IPS DF 4.7 (cell line): ENCODE results near the gene SLC25A29.
"Not testable (repeated sequence)": the region's sequence is repeated elsewhere in the genome, so short reads cannot be mapped to it uniquely, and the experiment has no call there.

Experiments used
- DNase-seq: peaks from one replicate; pipeline ENCODE4 v3.0.0-alpha.2; 2013; ENCODE audit warnings: low spot score; ENCODE audit errors: extremely low read depth

SLC25A29 gene

DNA sequence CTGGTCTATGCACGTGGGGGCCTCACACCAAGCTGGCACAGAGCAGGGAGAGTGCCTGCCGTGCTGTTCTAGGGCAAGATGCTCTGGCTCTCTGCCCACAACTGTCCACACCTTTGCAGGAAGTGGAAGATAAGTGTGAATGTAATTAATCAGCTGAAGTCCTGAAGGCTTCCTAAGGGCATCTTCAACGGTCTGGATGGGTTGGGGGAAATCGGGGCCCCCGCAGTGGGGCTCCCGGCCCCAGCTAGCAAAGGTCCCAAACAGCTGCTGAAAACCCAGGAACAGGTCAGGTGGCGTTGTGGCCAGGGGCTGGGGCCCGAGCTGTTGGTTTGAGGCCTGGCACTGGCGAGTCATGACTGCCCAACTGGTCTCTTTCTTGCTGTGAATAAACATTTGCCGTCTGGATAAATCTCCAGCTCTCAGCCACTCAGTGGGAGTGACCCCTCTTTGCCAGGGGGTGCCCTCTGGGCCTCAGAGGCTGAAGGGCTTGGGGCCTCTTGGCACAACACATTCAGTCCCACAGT lies 6.7 kb upstream of the SLC25A29 start:
- DNase-seq = no peak

DNA sequence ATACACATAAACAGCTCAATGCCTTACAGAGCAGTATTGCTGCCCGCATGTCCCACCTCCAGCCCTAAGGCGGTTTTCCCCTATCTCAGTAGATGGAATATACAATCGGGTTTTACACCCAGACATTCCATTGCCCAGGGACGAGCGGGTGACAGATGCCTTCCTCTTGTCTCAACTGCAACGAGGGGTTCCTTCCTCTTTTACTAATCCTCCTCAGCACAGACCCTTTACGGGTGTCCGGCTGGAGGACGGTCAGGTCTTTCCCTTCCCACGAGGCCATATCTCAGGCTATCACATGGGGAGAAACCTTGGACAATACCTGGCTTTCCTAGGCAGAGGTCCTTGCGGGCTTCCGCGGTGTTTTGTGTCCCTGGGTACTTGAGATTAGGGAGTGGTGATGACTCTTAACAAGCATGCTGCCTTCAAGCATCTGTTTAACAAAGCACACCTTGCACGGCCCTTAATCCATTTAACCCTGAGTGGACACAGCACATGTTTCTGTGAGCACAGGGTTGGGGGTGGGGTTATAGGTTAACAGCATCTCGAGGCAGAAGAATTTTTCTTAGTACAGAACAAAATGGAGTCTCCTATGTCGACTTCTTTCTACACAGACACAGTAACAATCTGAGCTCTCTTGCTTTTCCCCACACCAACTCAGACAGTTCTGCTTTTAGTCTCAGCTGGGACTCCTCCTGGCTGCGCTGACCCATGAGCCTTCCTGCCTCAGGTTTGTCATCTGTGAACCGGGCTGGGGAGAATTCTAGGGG lies 6.0 kb upstream of the SLC25A29 start:
- DNase-seq = not testable (repeated sequence)

DNA sequence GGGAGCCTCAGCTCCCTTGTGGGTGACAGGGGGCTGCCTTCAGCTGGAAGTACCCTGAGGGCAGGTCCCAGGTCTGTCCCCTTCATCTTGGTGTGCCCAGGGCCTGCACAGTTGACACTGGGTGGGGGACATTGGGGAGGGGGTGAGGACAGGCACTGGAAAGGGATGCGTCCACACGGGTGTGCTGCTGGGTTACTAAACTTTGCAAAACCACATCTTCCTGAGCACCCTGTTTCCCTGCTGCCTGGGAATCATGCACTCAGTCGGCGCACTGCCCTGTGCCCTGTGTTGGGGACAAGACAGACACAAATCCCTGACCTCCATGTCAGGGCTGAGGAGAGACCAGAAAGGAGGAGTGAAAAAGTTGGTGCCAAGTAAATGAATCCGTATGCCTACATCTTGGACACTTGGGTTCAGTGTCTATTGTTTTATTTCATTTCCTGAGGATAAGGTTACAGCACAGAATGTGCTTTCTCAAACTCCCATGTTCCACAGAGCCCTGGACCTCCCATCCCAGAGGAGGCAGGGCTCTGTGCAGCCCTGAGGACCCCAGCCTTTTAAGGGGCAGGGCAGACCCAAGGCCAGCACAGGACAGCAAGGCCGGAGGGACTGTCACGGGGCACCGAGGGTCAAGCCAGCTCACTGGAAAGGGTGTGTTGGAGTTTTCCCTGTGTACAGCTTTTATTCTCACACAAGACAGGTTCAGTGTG lies 2.9 kb upstream of the SLC25A29 start:
- DNase-seq = no peak

DNA sequence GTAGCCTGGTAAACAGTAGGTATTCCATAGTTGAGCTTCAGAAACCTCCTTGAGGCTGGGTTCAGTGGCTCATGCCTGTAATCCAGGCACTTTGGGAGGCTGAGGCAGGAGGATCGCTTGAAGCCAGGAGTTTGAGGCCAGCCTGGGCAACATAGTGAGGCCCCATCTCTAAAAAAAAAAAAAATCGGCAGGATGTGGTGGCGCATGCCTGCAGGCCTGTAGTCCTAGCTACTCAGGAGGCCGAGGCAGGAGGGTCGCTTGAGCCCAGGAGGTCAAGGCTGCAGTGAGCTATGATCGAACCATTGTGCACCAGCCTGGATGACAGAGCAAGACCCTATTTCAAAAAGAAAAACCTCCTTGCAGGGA lies 2.2 kb upstream of the SLC25A29 start:
- DNase-seq = not testable (repeated sequence)

DNA sequence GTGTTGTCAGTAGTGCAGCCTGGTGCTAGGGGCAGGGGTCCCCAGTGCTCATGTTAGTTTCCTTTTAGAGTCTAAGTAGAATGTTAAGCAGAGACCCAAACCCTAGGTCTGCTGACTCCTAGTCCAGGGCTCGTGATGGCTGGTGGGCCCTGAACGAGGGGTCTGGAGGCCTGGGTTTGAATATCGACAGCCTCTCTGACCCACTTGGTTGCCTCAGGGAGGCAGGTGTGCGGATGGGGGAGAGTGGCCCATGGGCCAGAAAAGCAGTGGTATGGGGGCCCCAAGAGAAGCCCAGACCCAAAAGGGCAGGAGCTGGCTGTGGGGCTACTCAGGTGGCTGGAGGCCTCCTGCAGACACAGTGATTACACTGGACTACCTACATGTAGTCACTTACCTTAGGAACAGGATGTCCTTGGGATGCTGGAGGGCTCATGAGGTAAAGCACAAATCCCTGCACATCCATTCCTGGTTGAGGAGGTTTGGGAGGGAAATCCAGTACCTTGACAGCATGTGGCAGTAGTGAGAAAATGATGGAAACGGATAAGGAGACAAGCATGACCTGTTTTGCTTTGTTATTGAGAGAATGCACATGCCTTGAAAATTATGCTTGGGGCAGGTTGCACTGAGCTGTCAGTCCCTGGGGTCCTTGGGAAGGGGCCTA lies 1.7 kb upstream of the SLC25A29 start:
- DNase-seq = no peak

DNA sequence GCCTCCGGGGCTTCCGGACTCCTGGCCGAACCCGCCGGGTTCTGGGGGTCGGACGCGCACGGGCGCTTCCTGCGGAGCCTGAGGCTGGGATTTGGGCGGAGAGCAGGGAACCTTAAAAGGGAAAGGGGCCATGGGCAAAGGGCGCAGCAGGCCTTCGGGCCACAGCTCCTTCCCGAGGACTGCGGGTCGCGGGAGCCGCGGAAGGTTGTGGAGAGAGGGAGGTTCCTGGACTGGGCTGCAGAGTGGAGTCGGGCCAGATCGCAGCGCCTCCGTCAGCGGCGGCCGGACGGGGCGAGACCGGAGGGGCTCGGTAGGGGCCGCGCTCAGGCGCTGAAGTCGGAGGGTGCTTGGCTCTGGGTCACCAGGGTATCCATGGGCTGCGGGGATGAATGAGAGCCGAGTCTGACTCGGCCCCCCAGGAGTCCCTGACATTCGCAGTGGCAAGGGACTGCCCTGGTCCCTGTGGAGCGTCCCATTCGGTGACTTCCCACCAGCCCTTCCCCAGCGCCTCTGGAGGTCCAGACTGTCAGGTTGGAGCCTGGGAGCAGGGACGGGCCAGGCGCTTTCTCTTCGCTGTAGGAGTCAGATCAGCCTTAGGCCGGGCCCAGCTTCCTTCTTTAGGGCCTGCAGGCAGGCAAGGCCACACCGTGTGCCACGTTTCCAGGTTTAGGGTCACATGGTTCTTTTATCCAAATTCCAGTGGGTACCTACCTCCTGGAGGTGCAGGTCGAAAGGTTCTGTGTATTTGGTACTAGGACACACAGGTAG lies 938 bp upstream of the SLC25A29 start:
- DNase-seq = no peak

DNA sequence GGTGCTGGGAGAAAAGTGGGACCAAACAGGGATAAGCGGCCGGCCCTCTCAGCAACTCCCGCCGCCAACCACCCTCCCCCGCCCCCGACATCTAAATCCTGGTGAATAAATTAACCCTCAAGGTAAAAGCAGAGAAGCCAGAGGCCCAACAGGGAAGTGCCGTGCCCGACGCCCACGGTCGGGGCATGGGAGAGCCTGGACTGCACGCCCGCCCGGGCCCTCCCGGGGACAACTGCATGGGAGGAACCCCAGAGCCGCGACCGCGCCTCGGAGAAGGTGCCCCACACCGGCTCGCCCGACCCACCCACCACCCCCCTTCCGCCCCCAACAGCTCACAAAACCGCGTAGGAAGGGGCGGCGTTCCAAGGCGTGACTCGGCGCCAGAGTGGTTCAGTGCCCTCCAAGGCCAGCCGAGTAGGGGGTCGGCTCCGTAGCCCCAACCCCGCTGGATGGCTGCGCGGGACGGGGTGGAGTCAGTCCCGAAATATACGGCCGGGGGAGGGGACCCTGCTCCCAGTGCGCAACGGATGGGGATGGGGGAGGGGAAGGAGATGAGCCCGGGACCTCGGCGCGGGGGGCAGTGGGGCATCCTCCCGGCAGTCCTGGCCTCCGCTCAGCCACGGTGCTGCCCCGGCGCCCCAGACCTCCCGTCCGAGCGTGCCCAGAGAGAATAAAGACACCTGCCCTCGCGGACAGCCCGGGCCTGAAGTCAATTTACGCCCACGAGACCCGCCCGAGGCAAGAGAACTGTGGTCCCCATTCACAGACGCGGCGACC lies 732 bp downstream of the SLC25A29 start:
- no peak for DNase-seq

DNA sequence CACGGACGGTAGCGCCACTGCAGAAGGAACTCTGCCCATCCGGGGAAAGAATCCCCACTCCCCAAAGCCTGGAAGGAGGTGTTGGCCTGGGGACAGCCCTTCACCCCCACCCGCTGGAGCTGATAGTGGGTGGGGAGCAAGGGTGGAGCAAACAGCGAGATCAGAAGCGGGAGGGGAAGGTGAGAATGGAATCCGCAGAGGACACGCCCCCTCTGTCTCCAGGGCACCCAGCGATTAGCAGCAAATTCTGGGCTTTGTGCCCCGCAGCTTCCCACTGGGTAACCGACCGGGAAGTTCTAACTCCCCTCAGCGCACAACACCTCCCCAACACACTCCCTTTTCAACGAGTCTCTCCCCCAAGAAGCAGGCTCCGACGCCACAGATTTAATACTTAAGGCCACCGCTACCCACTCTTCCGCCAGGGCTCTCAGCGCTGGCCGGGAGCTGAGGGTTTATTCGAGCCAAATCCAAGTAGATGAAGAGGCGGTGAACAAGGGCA lies 1.4 kb downstream of the SLC25A29 start:
- DNase-seq = no peak

DNA sequence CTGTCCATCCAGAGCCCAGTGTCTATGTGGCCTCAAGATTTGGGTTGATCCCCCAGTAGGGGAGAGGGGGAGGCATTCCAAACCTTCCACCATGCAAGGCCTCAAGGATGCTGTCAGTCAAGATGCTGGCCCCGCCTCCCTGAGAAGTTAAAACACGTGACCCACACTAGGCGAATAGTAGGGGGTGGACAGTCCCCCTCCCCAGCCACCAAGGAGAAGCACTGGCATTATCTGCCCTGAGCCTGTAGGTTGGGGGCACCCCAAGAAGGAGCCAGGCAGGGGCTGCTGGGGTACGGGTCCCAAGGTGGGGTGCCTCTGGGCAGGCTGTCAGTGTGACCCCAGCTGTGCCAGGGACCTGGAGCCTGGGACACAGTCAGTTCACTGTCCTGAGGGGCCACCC lies 2.3 kb downstream of the SLC25A29 start:
- DNase-seq = no peak

DNA sequence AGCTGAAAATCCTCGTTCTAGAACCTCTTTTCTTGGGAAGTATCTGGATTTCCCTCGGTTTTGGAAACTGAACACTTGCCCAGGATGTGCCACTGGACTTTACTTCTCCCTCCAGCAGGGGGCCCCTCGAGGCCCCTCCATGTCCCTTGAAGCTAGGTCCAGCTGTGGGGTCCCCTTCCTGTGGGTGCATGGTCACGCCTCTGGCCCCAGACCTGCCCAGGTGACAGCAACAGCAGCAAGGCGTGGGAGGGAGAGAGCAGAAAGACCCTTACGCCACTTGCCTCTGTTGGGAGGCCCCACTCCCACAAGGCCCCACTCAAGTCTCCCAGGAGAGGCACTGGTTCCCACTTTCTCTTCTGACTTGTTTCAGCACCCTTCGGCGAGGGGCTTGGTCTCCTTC lies 3.1 kb downstream of the SLC25A29 start:
- DNase-seq = no peak

DNA sequence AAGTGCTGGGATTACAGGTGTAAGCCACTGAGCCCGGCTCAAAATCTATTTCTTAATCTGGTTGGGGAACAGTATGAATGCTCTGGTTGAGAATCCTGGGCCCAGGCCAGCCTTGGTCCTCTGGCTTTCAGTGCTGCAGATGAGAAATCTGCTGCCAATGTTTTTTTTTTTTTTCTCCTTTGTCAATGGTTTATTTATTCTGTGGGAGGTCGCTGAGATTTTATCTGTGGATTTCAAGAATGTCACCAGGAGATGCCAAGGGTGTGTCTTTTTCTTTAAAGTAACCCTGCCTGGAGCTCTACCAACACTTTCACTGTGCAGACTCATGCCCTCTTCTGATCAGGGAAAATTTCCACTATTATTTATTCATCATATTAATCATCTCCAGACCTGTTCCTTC lies 3.6 kb downstream of the SLC25A29 start:
- DNase-seq = no peak

DNA sequence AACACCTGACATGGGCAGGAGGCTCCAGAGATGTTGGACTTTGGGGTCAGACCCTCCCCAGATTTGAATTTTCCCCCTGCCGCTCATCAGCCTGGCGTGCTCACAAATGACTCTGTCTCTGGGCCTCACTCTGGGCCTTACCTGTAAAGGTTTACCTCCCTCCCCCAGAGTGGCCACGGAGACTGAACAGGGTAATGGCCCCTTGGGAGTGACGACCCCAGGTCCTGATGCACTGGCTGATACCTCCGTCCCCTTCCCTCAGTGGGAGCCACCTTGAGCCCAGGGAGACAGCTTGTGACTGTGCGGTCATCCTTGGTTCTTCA lies 7.0 kb downstream of the SLC25A29 start:
- DNase-seq = no peak

DNA sequence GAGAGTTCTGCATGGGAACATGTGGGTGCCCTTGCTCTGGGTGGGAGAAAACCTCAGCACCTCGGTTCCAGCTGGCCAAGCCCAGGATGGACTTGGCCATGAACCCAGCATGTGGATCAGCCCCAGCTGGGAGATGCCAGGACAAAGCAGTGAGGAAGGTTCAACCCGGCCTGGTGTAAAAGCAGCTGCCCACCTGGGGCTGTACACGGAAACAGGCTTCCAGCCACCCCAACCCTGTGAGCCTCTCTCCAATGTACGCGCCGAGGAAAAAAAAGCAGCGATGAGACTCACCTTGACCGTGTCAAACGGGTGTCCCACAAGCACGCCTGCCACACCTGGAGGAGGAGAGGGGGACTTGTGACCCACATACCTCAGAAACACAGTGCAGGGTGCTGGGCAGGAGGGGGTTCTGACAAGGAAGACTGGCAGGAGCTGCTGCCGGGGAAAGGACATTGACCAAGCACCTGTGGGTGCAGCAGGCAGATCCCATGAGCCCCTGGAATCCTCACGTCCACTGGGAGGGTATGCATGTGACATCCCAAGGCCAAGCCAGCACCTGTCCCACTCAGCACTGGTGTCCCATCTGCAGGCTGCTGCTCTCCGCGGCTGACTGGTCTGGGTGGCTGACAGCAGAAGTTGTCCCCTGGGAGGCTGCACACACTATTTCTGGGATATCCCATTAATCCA lies 7.5 kb downstream of the SLC25A29 start:
- DNase-seq = no peak

DNA sequence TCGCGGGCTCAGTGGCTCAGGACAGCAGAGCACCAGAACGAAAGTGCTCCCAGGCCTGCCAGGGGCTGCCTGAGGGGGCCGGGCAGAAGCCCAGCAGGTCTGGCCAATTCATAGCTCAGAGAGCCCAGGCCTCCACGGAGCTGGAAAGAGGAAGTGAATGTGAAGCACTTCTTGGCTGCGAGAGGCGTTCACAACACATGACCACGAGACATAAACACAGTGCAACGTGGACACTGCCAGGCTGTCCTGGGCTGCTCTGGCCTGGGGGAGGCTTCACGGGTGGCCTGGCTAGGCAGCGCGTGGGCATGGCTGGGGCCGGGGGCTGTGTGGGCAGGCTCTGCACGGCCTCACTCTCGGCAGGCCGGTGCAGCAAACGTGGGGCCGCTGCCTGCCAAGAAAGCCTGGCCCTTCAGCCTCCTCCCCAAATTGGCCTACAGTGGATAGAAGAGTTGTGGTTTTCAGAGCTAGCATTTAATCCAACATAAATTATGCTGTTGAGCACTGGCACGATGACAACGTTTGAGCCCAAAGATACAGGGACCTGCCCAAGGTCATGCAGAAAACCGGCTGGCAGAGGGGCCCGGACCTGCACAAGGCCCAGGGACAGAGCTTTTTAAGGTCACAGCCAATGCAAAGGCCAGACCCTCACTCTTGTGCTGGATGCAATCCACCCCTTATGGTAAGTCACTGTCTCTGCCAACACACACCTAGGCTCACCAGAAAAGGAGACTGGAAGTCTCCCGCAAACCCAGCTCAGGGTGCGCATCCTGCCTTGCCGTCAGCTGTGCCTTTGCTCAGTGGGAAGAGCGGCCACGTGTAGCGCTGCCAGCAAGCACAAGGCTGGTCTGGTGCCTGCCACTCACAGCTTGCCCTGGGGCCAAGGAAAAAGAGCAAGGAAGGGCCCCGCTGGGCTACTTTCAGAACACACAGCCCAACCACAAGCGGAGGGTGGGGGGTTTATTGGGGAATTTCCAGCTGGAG lies 8.6 kb downstream of the SLC25A29 start:
- no peak for DNase-seq

DNA sequence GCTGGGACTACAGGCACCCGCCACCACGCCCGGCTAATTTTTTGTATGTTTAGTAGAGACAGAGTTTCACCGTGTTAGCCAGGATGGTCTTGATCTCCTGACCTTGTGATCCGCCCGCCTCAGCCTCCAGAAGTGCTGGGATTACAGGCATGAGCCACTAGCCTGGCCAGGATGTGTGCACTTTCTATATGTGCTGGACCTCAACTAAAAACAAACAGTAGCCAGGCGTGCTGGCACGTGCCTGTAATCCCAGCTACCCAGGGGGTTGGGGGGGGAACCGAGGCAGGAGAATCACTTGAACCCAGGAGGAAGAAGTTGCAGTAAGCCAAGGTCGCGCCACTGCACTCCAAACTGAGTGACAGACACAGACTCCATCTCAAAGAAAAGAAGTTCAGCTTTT lies 9.5 kb downstream of the SLC25A29 start:
- DNase-seq = not testable (repeated sequence)

DNA sequence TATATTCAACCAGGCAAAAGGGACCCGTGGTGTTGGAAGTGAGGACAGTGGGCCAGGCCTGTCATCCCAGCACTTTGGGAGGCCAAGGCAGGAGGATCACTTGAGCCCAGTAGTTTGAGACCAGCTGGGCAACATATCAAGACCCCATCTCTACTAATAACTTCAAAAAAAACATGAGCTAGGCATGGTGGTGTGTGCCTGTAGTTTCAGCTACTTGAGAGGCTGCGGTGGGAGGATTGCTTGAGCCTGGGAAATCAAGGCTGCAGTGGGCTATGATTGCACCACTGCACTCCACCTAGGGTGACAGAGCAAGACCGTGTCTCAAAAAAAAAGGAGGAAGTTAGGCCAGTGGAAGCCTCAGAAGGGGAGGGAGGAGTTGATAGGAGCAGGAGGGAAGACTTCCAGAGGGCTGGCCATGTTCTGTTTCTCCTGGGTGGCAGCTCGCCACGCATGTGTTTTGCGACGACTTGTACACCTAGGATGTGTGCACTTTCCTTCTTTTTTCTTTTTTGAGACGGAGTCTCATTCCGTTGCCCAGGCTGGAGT lies 10.1 kb downstream of the SLC25A29 start:
- DNase-seq = no peak

DNA sequence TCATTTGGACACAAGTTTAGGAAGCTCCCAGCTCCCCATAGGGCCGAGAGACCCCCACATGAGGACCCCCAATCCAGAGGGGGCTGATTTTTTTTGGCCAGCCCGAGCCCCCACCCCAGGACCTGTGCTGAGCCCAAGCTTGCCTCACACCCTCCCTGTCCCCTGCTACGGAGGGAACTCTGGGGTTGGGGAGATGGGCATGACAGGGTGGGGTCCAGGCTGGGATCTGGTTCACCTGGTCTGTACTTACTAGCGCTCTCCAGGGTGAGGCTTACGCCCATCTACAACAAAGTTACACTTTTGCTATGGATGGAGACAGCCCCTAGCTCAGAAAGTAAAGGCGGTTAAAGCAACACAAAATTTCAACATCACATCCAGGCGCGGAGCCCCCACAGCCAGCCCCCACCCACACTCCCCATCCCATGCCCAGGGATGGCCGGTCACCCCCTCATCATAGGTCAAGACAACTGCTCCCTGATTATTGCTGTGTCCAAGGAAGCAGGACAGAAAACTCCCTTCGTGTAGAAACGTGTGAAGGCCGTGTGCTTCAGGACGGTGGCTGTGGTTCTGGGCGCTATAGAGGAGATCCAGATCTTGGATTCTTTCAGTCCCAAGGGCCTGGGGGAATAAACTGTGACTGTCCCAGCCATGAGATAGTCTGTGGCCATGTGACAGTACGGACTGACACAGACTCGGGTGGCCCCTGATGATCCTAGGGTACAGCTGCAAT lies 10.7 kb downstream of the SLC25A29 start:
- no peak for DNase-seq

DNA sequence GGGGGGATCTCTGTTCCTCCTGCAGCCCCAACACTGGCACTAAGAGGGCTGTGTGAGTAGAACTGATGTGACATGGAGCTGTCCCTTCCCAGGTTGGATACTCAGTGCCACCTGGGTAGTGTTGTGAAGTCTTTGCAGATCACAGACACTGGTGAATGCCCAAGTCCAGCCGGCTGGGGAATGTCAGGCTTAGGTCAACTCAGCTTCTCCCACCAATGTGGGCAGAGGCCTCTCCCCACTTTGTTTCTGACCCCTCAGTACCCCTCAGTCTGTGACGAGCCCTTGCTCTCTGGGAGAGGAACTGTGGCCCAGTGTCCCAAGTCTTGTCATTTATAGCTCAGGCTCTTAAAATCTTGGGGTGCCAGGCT lies 11.3 kb downstream of the SLC25A29 start:
- no peak for DNase-seq
